NCI-H1092 (cell line): ENCODE data around the gene CD247.

Experiments
- DNase-seq: peaks from one replicate; lab custom pipeline; 2025; lab: John Stamatoyannopoulos, UW

Gene CD247

DNA sequence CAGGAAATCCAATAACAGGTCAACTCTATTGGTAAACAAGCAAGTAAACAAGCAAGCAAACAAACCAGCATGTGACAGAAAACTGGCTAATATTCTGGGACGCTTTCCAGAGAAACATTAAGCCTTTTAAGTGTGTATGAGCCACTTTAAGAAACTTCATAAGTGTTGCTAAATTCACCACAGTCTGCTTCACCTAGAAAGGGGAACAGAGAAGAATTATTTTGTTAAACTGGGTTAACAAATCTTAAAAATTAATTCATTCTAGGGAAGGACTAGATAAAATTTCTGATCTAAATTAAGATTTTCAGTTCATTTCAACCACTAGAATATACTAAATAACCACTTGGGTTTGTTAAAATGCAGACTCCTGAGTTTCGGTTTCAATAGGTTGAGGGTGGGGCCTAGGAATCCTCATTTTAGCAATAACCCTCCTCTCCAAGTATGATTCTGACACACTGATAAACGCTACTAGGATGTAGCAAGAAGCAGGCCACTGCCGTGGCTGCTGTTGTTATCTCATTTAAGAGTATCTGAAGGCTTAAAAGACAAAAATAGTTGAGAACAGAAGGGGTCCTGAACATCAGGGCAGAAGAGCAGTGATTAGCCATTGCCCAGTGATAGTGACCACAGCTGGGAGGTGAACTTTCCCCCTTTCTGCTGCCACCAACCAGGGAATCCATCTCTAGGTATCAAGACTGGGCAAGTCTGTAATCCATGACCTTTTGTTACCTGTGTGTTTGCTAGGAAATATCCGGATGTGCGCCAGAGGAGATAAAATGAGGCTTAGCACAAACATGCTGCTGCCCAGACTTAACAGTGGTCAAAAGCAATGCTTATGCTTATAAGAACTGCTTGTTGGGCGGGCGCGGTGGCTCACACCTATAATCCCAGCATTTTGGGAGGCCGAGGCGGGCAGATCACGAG, 24.0 kb upstream of the CD247 start:
- DNase-seq: no peak

GRCh38 chr1:167541610-167542009, 23.3 kb upstream of the CD247 start:
- DNase-seq: no peak

DNA sequence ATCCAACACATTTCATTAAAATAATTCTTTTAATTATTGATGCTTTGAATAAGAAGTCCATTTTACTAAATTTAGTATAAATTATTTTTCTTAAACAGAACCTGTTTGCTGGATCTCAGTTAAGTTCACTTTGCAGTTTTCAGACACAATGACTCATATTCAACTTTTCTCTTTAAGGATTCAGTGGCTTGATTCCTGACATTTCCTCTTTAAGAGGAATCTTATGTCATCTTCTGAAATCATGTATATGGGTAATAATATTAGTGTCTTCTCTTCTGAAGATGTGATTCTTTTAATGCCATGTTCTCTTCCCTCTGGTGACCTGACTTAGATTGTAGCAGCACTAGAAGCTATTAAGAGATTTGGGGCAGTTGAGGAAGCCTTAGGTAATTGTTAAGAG, 22.7 kb upstream of the CD247 start:
- DNase-seq: no peak

DNA sequence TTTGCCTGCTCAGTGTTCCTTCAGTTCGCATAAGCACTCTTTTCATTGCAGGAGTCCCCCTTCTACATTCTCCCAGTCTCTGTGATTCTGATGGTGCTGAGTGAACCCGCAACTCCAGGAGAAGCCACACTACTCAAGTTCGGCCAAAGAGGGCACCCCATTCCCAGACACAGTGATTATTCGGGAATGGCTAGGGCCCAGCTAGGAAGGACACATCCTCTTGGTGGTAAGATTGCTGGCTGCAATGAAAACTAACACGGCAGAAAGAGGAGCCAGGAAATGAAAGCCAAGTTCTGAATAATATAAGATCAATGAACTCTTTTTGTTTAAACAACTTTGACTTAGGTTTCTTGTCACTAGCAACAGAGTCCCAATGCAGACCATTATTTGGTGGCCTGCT, 20.3 kb upstream of the CD247 start:
- no peak for DNase-seq

DNA sequence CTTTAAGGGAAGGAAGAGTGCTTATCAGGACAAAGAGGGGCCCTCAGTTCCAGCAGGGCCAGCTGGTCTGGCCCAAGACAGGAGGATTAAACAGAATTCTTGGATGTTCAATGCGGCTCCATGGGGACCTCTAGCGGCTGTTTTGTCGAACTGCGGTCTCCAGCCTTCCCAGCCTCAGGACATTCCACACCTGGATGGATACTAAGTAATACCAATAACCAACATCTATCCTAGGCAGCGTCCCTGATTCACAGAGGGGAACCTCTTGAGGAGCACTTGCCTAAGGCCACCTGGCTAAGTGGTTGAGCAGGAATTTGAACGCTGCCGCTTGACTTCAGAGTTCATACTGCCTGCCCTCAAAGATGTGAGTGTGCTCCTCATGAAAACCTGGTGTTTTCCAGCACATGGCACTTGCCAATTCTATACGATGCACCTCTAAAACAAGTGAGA, 15.5 kb upstream of the CD247 start:
- peak; percentile 32 for DNase-seq

GRCh38 chr1:167532964-167533824, 14.9 kb upstream of the CD247 start:
- no peak for DNase-seq

DNA sequence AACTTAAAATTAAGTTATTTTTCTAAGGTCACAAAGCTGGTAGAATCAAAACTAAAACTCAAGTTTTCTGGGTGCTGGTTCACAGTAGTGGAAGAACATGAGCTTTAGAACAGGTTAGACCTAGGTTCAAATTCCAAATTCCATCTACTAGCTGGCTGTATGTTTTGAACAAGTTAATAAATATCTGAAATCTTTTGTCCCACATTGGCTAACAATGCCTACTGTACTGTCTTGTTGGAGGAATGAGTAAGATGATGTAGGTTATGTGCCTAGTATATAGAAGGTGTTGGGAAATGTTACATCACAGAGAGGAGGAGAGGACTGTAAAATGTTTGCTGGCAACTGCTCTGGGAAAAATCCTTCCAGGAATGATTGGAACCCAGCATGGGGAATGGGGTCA, 14.0 kb upstream of the CD247 start:
- DNase-seq: no peak

DNA sequence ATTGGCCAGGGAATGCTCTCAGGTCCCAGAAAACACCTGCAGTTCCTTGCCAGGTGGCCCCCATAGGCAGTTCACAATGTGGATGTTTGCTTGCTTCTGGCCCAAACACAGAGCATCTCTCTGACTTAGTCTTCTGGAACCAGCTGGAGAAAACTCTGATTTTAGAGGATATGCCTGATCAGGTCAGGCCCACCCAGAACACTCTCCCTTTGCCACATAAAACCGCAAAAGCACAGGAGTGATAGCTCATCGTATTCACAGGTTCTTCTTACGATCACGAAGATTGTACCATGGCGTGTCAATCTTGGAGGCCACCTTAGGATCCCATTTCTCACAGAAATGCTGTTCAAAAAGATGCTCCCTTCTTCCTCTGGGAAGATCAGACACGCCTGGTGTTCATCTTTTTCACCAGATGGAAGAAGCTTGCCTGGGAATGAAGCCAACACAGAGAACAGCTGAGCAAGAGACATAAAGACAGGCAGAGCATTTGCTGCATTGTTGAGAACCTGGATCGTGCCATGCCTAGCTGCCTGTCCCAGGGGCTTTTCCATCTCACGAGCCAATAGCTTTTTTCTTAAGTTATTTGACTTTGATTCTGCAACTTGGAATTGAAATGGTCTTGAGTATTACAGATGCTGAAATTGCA, 11.6 kb upstream of the CD247 start:
- DNase-seq: no peak

- no peak for DNase-seq
Observed at GRCh38 chr1:167528057-167528728, 9.9 kb upstream of the CD247 start.

GRCh38 chr1:167526667-167527383, 8.5 kb upstream of the CD247 start:
- DNase-seq: peak; percentile 42

- no peak for DNase-seq
Observed at GRCh38 chr1:167524651-167525050, 6.3 kb upstream of the CD247 start.

GRCh38 chr1:167522246-167522645, 3.9 kb upstream of the CD247 start:
- no peak for DNase-seq

DNA sequence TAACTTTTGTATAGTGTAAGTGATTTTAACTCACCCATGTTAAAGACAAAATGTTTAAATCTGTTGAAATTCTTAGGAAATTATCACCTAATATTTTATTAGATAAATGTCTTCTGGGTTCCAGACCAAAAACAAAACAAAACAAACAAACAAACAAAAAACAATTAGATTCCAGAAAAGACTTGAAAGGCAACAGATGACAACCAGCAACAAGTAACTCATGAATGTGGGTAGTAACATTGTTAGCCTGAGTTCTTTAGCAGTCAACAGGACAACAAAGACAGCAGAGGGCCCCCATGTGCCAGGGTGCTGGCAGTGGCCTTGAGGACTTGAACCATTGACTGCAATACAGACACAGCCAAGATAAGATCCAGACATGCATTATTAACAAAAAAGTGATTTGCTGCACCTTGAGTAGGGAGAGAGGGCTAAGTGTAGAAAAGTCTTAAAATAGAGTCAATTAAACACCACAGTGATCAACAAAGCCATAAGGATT, 2.4 kb upstream of the CD247 start:
- DNase-seq: no peak

DNA sequence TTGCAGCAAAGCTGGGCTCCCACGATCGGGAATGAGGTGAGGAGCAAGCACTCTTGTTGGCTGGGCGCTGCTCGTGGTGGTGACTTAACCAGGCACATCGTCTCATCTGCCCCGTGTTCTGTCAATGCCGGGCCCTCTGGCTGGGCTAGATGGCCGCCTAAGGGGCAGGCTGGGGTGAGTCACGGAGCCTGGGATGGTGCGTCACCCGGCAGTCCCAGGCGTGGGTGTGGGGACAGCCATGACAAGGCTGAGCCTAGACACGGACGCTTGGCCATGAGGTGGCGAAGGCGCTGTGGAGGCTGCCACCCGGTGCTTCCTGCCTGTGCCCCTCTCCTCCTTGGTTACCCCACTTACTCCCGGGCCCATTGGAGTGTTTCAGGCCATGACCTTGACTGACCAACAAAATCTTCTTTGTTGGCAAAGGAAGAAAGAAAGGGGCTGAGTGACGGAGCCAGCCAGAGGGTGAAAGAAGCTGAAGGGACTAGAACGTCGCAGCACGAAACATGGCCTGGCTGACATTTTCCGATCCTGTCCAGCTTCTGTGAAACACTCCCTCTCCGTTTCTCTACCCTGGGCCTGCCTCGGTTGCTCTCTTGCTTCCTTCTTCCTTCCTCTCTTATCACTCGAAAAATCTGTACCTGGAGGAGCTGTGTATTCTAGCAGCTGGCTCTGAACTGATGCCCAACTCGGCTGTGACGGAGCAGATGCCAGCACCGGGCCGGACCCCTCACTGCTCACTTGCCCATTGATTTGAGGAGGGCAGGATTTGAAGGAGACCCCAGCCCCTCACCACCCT, 596 bp downstream of the CD247 start:
- no peak for DNase-seq

- DNase-seq: no peak
Observed at GRCh38 chr1:167516404-167517388, 1.6 kb downstream of the CD247 start.

- DNase-seq: no peak
Observed at GRCh38 chr1:167515893-167516321, 2.4 kb downstream of the CD247 start.

DNA sequence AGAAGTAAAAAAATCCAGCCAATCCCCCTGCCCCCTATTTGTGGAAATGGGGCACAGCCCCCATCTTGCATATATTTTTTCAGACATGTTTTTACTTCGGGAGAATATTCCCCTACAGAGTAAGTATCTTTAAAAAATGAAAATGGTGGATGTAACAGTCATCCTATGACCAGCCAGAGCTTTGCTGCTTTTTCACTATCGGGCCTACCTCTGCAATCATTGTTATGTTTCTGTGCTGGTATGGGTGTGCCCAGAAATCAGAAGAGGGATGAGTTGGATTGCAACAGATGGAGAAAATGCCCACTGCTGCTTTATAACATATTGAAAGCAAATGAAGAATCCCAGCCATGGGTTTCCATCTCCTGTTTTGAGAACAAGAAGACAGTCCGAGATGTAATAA, 2.9 kb downstream of the CD247 start:
- DNase-seq: no peak

- no peak for DNase-seq
Observed at GRCh38 chr1:167514288-167514687, 4.0 kb downstream of the CD247 start.
